DND-41 (cell line): Measurements from ENCODE around the gene MED17.

ENCODE experiments used
- ATAC-seq: fragments of 200-7000 bp; cut with Tn5 transposase; 3 replicates; pipeline ENCODE4 v1.9.1; 2021; ENCODE audit warnings: low read depth; ENCODE audit not compliant: insufficient read depth
- DNase-seq: peaks from one replicate; pipeline ENCODE4 v3.0.0-alpha.2; 2020
- H2AFZ ChIP-seq: 2 replicates; pipeline ENCODE4 v1.6.0; 2012; ENCODE audit warnings: low read depth, low read length
- H3K27ac ChIP-seq: 2 replicates; pipeline ENCODE4 v1.5.1; 2012; ENCODE audit warnings: low read length, inconsistent platforms
- H3K27me3 ChIP-seq: fragments of 200-600 bp; sonication (generic); 2 replicates; pipeline ENCODE4 v1.6.0; 2012; ENCODE audit warnings: low read length, mild to moderate bottlenecking, inconsistent platforms; ENCODE audit not compliant: insufficient read depth, poor library complexity
- H3K36me3 ChIP-seq: 2 replicates; pipeline ENCODE4 v1.5.1; 2012; ENCODE audit warnings: low read length, inconsistent platforms; ENCODE audit not compliant: insufficient read depth
- H3K4me1 ChIP-seq: 2 replicates; pipeline ENCODE4 v1.5.1; 2012; ENCODE audit warnings: mild to moderate bottlenecking, low read length; ENCODE audit not compliant: insufficient read depth
- H3K4me2 ChIP-seq: 2 replicates; pipeline ENCODE4 v1.6.0; 2012; ENCODE audit warnings: mild to moderate bottlenecking, moderate library complexity, low read length, inconsistent platforms; ENCODE audit not compliant: insufficient read depth
- H3K4me3 ChIP-seq, 2 experiments: fragments of 200-600 bp in 1 of 2; shearing (Covaris generic) in 1 of 2; 2 replicates each; pipeline ENCODE4 v1.5.1; 2012 to 2016; ENCODE audit warnings: inconsistent platforms in 2 of 2, low read length in 2 of 2, mild to moderate bottlenecking in 2 of 2, low read depth in 1 of 2, moderate library complexity in 1 of 2
- H3K79me2 ChIP-seq: 2 replicates; pipeline ENCODE4 v1.6.0; 2012; ENCODE audit warnings: low read length, inconsistent platforms; ENCODE audit not compliant: insufficient read depth
- H3K9ac ChIP-seq: 2 replicates; pipeline ENCODE4 v1.6.0; 2012; ENCODE audit warnings: low read depth, mild to moderate bottlenecking, inconsistent platforms, low read length, moderate library complexity
- H3K9me3 ChIP-seq: 2 replicates; pipeline ENCODE4 v1.5.1; 2012; ENCODE audit warnings: low read length, moderate library complexity, mild to moderate bottlenecking, inconsistent platforms; ENCODE audit not compliant: insufficient read depth, severe bottlenecking
- H4K20me1 ChIP-seq: 2 replicates; pipeline ENCODE4 v1.6.0; 2012; ENCODE audit warnings: low read length; ENCODE audit not compliant: insufficient read depth
- EZH2 ChIP-seq: IDR thresholded peaks from 3 replicates; pipeline ENCODE4 v1.6.1; 2012; ENCODE audit warnings: borderline replicate concordance, low read depth, mild to moderate bottlenecking, moderate library complexity, low read length, inconsistent platforms; ENCODE audit not compliant: severe bottlenecking
- TF ChIP-seq, protein P1 (sequence below): IDR thresholded peaks from 2 replicates; pipeline ENCODE4 v1.5.1; 2012; ENCODE audit warnings: borderline replicate concordance, low read length, moderate library complexity, mild to moderate bottlenecking; ENCODE audit not compliant: poor library complexity, severe bottlenecking; ENCODE audit errors: extremely low read depth

Gene MED17

DNA sequence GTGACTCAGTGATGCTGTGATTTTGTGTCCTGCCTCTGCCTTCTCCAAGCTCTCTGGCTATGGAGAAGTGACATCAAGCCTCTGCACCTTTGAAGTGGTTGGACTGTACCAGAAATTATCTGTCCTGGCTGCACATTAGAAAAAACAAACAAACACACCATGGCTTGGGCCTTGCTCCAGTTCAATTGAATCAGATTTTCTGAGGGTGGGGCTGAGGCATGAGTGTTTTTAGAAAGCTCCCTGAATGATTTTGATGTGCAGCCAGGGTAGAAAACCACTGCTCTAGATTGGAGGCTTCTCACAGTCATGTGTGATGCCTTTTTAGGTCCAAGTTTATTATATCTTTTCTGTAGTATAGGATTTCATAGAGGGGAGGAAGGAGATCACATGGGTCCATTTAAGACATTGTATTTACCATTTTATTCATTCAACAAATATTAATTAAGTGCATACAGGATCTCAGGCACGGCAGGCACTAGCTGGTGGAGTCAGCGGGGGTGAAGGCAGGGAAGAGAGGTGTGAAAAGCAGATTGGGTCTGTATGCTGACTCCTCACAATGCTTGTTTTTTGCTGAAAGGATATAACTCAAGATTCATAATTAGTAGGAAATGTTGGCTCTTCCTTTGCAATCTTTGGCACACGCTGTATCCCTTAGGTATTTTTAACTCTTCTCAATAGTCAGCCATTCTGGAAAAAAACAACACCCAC, 73.5 kb downstream of the MED17 start:
- Histone ChIP-seq H3K4me2 (no peak overlapping the region), H4K20me1 (no peaks in the 10 kb centered on the region), H3K79me2 (no peaks in the 10 kb centered on the region), H3K4me3 (no peak overlapping the region), H3K9me3 (no peaks in the 10 kb centered on the region), H2AFZ (no peak overlapping the region), H3K36me3 (no peaks in the 10 kb centered on the region), H3K4me1 (peaks cover 5% of the 10 kb centered on the region), H3K27ac (no peak overlapping the region), H3K27me3 (no peaks in the 10 kb centered on the region), H3K9ac (no peak overlapping the region)
- ATAC-seq (no peak), DNase-seq (no peak)
- TF ChIP-seq EZH2, result no peak
- TF ChIP-seq, protein P1, sequence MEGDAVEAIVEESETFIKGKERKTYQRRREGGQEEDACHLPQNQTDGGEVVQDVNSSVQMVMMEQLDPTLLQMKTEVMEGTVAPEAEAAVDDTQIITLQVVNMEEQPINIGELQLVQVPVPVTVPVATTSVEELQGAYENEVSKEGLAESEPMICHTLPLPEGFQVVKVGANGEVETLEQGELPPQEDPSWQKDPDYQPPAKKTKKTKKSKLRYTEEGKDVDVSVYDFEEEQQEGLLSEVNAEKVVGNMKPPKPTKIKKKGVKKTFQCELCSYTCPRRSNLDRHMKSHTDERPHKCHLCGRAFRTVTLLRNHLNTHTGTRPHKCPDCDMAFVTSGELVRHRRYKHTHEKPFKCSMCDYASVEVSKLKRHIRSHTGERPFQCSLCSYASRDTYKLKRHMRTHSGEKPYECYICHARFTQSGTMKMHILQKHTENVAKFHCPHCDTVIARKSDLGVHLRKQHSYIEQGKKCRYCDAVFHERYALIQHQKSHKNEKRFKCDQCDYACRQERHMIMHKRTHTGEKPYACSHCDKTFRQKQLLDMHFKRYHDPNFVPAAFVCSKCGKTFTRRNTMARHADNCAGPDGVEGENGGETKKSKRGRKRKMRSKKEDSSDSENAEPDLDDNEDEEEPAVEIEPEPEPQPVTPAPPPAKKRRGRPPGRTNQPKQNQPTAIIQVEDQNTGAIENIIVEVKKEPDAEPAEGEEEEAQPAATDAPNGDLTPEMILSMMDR, result no peak

DNA sequence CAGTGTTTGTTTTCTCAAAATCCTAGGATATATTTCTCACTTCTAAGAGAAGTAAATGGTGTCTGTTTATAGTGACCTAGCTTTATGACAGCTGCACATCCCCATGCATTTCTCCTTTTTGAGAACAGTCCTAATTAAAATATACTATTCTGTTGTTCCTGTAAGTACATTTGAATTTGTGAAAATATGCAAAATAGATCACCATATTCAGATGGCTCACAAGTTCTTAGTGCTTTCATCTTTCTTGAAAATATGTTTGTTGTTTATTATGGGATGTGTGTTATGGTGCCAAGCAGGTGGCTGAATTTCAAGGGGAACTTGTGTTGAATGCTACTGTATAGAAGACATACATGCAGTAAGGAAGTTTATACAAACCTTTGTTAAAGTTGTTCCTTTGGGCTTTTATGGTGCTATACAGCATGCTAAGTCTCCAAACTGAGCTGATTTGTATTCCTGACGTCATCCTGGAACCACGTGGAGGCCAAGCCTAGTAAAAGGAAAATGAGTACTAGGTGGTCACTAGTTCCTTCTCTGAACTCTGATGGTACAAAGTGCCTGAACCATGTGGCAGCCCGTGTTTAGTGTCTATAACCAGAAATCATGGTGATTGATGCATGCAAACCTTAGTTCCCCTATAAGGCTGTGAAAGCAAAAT, 74.2 kb downstream of the MED17 start:
- Histone ChIP-seq H3K9ac (no peak overlapping the region), H3K9me3 (no peaks in the 10 kb centered on the region)
- no peak for ATAC-seq

DNA sequence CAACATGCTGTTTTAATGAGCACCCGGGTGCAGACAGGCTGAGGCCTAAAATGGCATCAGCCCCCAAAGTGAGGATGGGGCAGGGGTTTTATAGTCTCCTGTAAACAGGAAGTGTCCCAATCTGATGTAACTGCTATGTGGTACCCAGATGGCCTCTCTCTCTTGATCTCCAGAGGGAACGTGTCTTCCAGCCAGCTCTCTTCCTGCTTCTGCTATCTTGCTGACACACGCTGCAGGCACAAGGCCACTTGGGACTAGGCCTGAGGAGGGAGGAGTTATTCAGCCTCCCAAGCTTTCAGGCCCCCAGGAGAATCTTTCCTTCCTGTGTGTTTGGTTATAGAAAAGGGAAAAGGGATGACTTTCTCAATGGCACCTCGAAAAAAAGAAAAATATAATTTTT, 77.7 kb downstream of the MED17 start:
- Histone ChIP-seq H3K36me3 (no peaks in the 10 kb centered on the region), H3K4me3 (no peak overlapping the region), H3K4me2 (no peak overlapping the region), H2AFZ (peak overlapping the region; percentile 52; the same call in 1 of the 2 replicates), H3K27me3 (no peaks in the 10 kb centered on the region), H3K9ac (no peak overlapping the region), H3K27ac (no peak overlapping the region), H4K20me1 (no peaks in the 10 kb centered on the region), H3K9me3 (no peaks in the 10 kb centered on the region), H3K79me2 (no peaks in the 10 kb centered on the region), H3K4me1 (peaks cover 5% of the 10 kb centered on the region)
- TF ChIP-seq EZH2, result no peak
- TF ChIP-seq, protein P1, result no peak
- peak; percentile 5 for DNase-seq
- ATAC-seq, result no peak

More for the DNA sequence above, 74.2 kb downstream of the MED17 start:
- Histone ChIP-seq H2AFZ (no peak overlapping the region), H3K27ac (no peak overlapping the region), H3K36me3 (no peaks in the 10 kb centered on the region), H3K4me1 (peaks cover 5% of the 10 kb centered on the region), H3K27me3 (no peaks in the 10 kb centered on the region), H4K20me1 (no peaks in the 10 kb centered on the region), H3K79me2 (no peaks in the 10 kb centered on the region), H3K4me3 (no peak overlapping the region), H3K4me2 (no peak overlapping the region)
- DNase-seq, result no peak
- TF ChIP-seq, protein P1, result no peak
- no peak for TF ChIP-seq EZH2
